RWPE1 (cell line): ENCODE results near the gene CCBE1.

Source experiments
- CTCF ChIA-PET: fragments of 350-600 bp; sonication (Branson Sonifier 250); formaldehyde crosslinking; extraction: SDS; loops from one replicate; lab custom pipeline; 2021; lab: Yijun Ruan, JAX
- POLR2A ChIA-PET: fragments of 400-600 bp; formaldehyde crosslinking; extraction: SDS; loops from one replicate; lab custom pipeline; 2020; ENCODE audit warnings: antibody characterized with exemption; ENCODE audit not compliant: low non-redundant PET; lab: Yijun Ruan, JAX
- DNase-seq: peaks from one replicate; pipeline ENCODE4 v3.0.0; 2012; ENCODE audit warnings: low spot score
- H3K27ac ChIP-seq: fragments of 450-650 bp; 2 replicates; pipeline ENCODE4 v1.5.1; 2017
- CTCF ChIP-seq: fragments of 450-650 bp; conservative IDR thresholded peaks from 2 replicates; pipeline ENCODE4 v1.5.1; 2017; ENCODE audit warnings: low read depth, mild to moderate bottlenecking

Gene CCBE1

GRCh38 chr18:59707306-59707705 is 10.1 kb upstream of the CCBE1 start:
- ChIA-PET POLR2A (no interaction called here), CTCF (no interaction called here)
- TF ChIP-seq CTCF, result no peak
- no peak for DNase-seq
- no peak overlapping the region for H3K27ac ChIP-seq

- no peak overlapping the region for H3K27ac ChIP-seq
- ChIA-PET POLR2A (no interaction called here), CTCF (no interaction called here)
- no peak for DNase-seq
- TF ChIP-seq CTCF, result no peak
Observed at GRCh38 chr18:59706499-59706898, 9.3 kb upstream of the CCBE1 start.

- no peak for DNase-seq
- no peak overlapping the region for H3K27ac ChIP-seq
- POLR2A ChIA-PET, result no interaction called here
- CTCF ChIA-PET, result no interaction called here
- TF ChIP-seq CTCF, result no peak
Observed at GRCh38 chr18:59705145-59705544, 7.9 kb upstream of the CCBE1 start.

- H3K27ac ChIP-seq, result no peak overlapping the region
- ChIA-PET POLR2A (no interaction called here), CTCF (no interaction called here)
- DNase-seq, result no peak
- no peak for TF ChIP-seq CTCF
Observed at GRCh38 chr18:59704146-59704545, 6.9 kb upstream of the CCBE1 start.

- no peak overlapping the region for H3K27ac ChIP-seq
- ChIA-PET POLR2A (no interaction called here), CTCF (no interaction called here)
- no peak for DNase-seq
- TF ChIP-seq CTCF, result no peak
Observed at GRCh38 chr18:59701272-59701671, 4.0 kb upstream of the CCBE1 start.

- ChIA-PET POLR2A (no interaction called here), CTCF (no interaction called here)
- no peak for TF ChIP-seq CTCF
- DNase-seq, result no peak
- H3K27ac ChIP-seq, result peak overlapping the region; percentile 60
Observed at GRCh38 chr18:59700535-59700967, 3.3 kb upstream of the CCBE1 start.
